ENCODE data around the gene COX6A2. TPM values are rescaled to one million over a fixed set of nuclear protein-coding genes. Genes with fewer than 3 reads are reported as not detected.

Gene COX6A2
- total RNA-seq, 2 experiments from 2014 or later, result not detected

GRCh38 chr16:31438414-31438813 lies 10.3 kb upstream of the COX6A2 start:
- Histone ChIP-seq H3K9me3 (ENCODE audit: low read length) (no peaks in the 10 kb centered on the region), H3K9me2 (ENCODE audit: insufficient read depth, low read length) (no peaks in the 10 kb centered on the region), H3K27ac (ENCODE audit: low read depth, low read length, poor library complexity, severe bottlenecking) (no peak overlapping the region), H4K20me1 (ENCODE audit: insufficient read depth, low read length) (no peaks in the 10 kb centered on the region), H3K36me3 (ENCODE audit: insufficient read depth, low read length) (no peaks in the 10 kb centered on the region), H3K79me2 (ENCODE audit: insufficient read depth, low read depth, low read length) (no peaks in the 10 kb centered on the region), H2AFZ (ENCODE audit: low read length) (peak overlapping the region; percentile 58; the same call in 1 of the 2 replicates), H3K4me2 (ENCODE audit: low read length) (0 out of 2 replicates have a peak overlapping the region, but pooled peaks have one; percentile 62), H3K4me1 (ENCODE audit: insufficient read depth, low read length, poor library complexity, severe bottlenecking) (peaks cover 23% of the 10 kb centered on the region), H3K4me3 (ENCODE audit: low read depth, low read length, poor library complexity, severe bottlenecking) (no peak overlapping the region)
- intact Hi-C loops (cut with micrococcal nuclease; ENCODE audit: unreplicated experiment), result no loop called here
- CTCF ChIA-PET (ENCODE audit: unreplicated experiment), result no interaction called here
- no TSS peak for BruUV-seq (replicated peaks)
- no peak for DNase-seq (ENCODE audit: low spot score)
- TF ChIP-seq EZH2phosphoT487 (IDR thresholded peaks at IDR 0.05; ENCODE audit: borderline replicate concordance, low read depth, low read length) (no peak), CTCF (conservative IDR thresholded peaks at IDR 0.05; ENCODE audit: low read length) (no peak)
- POLR2A ChIA-PET, result no interaction called here

GRCh38 chr16:31436221-31437045 lies 8.3 kb upstream of the COX6A2 start:
- H3K79me2 ChIP-seq (ENCODE audit: insufficient read depth, low read depth, low read length), result no peaks in the 10 kb centered on the region
- no peak for TF ChIP-seq EZH2phosphoT487 (IDR thresholded peaks at IDR 0.05; ENCODE audit: borderline replicate concordance, low read depth, low read length)
- TF ChIP-seq CTCF (conservative IDR thresholded peaks at IDR 0.05; ENCODE audit: low read length), result no peak
- CTCF ChIA-PET (ENCODE audit: unreplicated experiment), result no interaction called here
- POLR2A ChIA-PET, result no interaction called here
- no peaks in the 10 kb centered on the region for H3K9me2 ChIP-seq (ENCODE audit: insufficient read depth, low read length)
- peaks cover 23% of the 10 kb centered on the region for H3K4me1 ChIP-seq (ENCODE audit: insufficient read depth, low read length, poor library complexity, severe bottlenecking)
- no peak overlapping the region for H3K4me2 ChIP-seq (ENCODE audit: low read length)
- H3K27ac ChIP-seq (ENCODE audit: low read depth, low read length, poor library complexity, severe bottlenecking), result no peak overlapping the region
- no peak overlapping the region for H2AFZ ChIP-seq (ENCODE audit: low read length)
- no peaks in the 10 kb centered on the region for H3K9me3 ChIP-seq (ENCODE audit: low read length)
- DNase-seq (ENCODE audit: low spot score), result no peak
- H4K20me1 ChIP-seq (ENCODE audit: insufficient read depth, low read length), result no peaks in the 10 kb centered on the region
- no TSS peak for BruUV-seq (replicated peaks)
- intact Hi-C loops (cut with micrococcal nuclease; ENCODE audit: unreplicated experiment), result no loop called here
- H3K36me3 ChIP-seq (ENCODE audit: insufficient read depth, low read length), result no peaks in the 10 kb centered on the region
- H3K4me3 ChIP-seq (ENCODE audit: low read depth, low read length, poor library complexity, severe bottlenecking), result no peak overlapping the region
